GM19193 (cell line): ENCODE results near the gene ATP2B2.

Experiments
- POLR2A ChIP-seq: IDR thresholded peaks from 4 replicates; pipeline ENCODE4 v1.6.1; 2011; ENCODE audit not compliant: insufficient read depth, insufficient read length; ENCODE audit errors: extremely low read depth

ATP2B2 gene

GRCh38 chr3:10334459-10334858 lies 170.9 kb downstream of the ATP2B2 start:
- no peak for TF ChIP-seq POLR2A

DNA sequence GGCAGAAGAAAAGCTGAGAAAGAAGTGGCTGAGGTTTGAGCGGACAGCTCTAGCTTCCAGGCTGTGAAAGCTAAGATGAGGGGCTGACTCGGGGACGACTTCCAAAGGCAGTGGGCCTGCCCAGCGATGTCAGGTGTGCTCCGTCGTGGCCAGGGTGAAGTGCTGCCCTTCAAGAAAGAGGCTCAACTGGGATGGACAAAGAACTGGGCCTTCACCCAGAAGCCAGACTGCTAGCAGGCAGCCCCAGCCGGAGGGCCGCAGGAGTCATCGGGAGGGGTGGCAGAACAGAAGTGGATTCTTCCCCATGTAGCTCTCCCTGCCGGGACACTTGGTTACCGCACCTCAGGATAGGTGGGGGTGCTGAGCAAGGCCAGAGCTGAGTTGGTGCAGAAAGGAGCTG lies 171.3 kb downstream of the ATP2B2 start:
- no peak for TF ChIP-seq POLR2A

DNA sequence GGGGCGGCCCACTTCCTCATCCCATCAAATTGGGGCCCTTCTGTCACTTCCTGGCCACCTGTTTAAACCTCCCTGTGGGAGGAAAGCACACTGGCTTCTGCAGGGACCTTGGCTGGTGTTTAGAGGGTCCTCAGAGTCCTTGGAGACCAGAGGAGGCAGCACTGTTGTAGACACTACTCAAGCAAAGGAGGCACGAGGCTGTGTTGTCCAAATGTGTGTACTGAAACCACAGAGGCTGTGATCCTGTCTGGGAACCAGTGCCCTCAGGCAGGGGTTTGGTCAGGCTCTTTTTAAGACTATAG lies 172.1 kb downstream of the ATP2B2 start:
- TF ChIP-seq POLR2A, result no peak

GRCh38 chr3:10332481-10333348 lies 172.7 kb downstream of the ATP2B2 start:
- no peak for TF ChIP-seq POLR2A

GRCh38 chr3:10331320-10331719 lies 174.1 kb downstream of the ATP2B2 start:
- no peak for TF ChIP-seq POLR2A

- no peak for TF ChIP-seq POLR2A
Measured at GRCh38 chr3:10330319-10330718, 175.1 kb downstream of the ATP2B2 start.

DNA sequence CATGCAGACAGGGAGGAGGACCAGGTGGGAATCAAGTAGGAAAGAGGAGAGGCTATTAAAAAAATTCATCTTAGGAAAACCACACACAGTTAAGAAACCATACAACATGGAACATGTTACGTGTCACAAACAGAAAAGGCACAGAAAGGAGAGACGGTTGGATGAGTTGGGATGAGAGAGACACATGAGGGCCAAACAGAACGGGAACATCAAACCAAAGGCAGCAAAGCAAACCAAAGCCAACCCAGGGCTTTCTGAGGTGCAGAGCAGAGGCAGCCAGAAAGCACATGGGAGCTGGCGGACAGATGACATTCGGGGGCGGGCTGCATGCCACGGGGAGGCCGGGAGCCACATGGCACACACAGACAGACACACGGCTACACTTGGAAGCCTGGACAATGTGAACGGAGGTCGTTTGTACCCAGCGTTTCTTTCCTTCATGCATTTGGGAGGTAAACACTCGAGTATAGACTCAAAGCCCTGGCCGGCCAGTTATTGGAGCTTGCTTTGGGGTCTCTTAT lies 175.8 kb downstream of the ATP2B2 start:
- TF ChIP-seq POLR2A, result no peak

GRCh38 chr3:10328460-10329071 lies 176.8 kb downstream of the ATP2B2 start:
- TF ChIP-seq POLR2A, result no peak

- no peak for TF ChIP-seq POLR2A
Measured at GRCh38 chr3:10327592-10327991, 177.8 kb downstream of the ATP2B2 start.

- no peak for TF ChIP-seq POLR2A
Measured at GRCh38 chr3:10322352-10322710, 183.1 kb downstream of the ATP2B2 start.

DNA sequence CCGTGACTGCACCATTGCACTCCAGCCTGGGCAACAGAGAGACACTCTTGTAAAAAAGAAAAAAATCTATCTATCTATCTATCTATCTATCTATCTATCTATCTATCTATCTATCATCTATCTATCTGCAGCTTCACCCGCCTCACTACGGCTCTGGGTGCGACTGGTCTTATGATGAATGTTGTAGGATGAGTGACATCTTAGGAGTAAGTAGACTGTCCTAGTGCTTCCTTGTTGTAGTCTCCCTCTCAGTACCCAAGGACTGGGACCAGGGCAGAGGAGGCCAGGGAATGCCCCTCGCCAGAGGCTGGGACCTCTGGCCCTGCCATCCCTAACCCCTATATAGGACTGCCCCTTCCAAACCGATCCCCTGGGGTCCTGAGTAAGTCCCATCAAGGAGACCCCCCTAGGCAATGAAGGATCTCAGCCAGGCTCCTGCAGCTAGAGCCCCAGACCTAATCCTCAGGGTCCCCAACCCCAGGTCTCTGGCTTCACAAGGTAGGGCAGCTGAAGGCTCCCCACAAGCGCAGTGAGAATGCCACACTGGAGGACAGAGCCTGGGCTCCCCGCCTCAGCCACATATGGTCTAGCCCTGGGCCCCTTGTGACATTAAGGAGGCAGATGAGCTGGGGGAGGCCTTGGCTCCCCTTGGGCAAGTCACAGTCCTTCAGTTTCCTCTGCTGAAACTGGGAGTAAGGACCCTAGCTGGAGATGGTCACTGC lies 183.6 kb downstream of the ATP2B2 start:
- no peak for TF ChIP-seq POLR2A

- TF ChIP-seq POLR2A, result no peak
Measured at GRCh38 chr3:10320320-10320677, 185.1 kb downstream of the ATP2B2 start.

DNA sequence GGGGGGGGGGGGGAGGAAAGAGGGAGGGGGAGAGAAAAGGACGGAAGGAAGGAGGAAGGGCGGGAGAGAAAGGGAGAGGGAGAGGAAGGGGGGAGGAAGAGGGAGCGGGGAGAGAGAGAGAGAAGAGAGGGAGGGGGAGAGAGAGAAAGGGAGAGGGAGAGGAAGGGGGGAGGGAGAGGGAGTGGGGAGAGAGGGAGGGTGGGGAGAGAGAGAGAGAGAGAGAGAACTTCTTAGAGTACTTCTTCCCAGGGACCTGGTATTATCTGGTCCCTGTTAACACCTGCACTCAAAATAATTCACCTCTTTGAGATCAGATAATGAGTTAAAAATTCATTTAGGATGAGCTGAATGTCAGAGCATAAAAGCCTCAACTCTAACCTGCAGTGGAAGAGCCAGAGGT lies 185.6 kb downstream of the ATP2B2 start:
- TF ChIP-seq POLR2A, result no peak

GRCh38 chr3:10319251-10319650 lies 186.1 kb downstream of the ATP2B2 start:
- no peak for TF ChIP-seq POLR2A

DNA sequence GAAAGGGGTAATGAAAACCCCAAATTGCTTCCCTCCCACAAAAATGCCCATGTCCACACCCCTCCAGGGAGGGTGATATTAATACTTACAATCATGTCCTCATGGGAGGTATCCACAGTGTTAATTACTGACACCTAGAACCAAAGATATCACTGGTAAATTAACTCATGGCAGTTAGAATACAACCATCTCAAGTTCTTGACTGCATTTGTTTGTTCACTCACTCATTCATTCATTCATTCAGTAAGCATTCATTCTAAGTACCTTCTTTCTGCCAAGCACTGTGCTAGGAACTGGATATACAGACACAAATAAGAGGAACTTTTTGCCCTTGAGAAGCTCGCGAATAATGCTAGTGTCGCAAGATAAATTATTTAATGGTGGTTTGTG lies 187.4 kb downstream of the ATP2B2 start:
- no peak for TF ChIP-seq POLR2A
